ENCODE results near the gene SRBD1. TPM values are rescaled to one million over a fixed set of nuclear protein-coding genes. Genes with fewer than 3 reads are reported as not detected.
"Not testable (repeated sequence)": the region's sequence is repeated elsewhere in the genome, so short reads cannot be mapped to it uniquely, and the experiment has no call there.

Gene SRBD1
- polyA plus RNA-seq, 4 donors, result 4.7 to 10.9 (median 7.1) TPM

DNA sequence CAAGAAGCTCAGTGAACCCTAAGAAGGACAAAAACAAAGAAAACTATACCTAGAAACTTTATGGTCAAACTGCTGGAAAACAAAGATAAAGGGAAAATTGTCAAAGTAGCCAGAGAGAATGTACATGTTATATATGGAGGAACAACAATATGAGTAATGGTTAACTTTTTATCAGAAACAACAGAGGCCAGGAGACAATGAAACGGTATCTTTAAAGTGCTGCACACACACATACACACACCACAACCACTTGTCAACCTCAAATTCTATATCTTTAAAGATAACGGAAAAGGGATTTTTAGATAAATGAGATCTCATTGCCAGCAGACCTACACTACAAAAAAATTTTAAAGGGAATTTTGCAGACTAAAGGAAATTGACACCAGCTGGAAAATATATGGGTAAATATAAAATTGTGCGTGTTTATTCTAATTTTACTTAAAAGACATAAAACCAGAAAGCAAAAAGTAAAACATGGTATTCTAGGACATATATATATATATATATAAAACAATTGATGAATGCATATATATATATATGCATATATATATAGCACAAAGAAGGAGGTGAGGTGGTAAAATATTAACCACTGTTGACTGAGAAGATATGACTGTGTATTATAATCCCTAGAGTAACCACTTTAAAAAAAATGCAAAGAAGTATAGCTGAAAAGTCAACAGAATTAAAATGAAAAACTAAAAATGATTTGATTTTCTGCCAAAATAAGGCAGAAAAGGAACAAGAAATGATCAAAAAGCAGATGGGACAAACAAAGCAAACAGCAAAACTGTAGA, 172.0 kb downstream of the SRBD1 start:
- no peak overlapping the region for H3K4me3 ChIP-seq (ENCODE audit: low read depth in 1 of 3, low read length in 3 of 3)
- 61 to 81% (median 72%) methylated on average over 3 of the region's 3 CpGs for WGBS, 3 donors
- DNase-seq (no peak), FAIRE-seq (no peak)
- H3K9me3 ChIP-seq (ENCODE audit: control insufficient read depth in 2 of 2, insufficient read depth in 1 of 2, low read depth in 1 of 2, low read length in 1 of 2), result peaks cover 0 to 2% of the 10 kb centered on the region in 2 donors
- H3K27ac ChIP-seq (ENCODE audit: low read depth in 1 of 3, low read length in 2 of 3), result no peak overlapping the region
- no peaks in the 10 kb centered on the region for H3K27me3 ChIP-seq (ENCODE audit: control insufficient read depth in 3 of 3, insufficient read depth in 3 of 3, low read length in 3 of 3)
- H3K4me1 ChIP-seq (ENCODE audit: control insufficient read depth in 3 of 3, insufficient read depth in 2 of 3, low read depth in 1 of 3, low read length in 2 of 3), result no peaks in the 10 kb centered on the region
- H3K36me3 ChIP-seq (ENCODE audit: control insufficient read depth in 3 of 3, insufficient read depth in 2 of 3, low read depth in 1 of 3, low read length in 3 of 3), result no peaks in the 10 kb centered on the region

GRCh38 chr2:45436456-45436855, 174.6 kb downstream of the SRBD1 start:
- DNase-seq (no peak), FAIRE-seq (no peak)
- Histone ChIP-seq H3K27me3 (ENCODE audit: control insufficient read depth in 3 of 3, insufficient read depth in 3 of 3, low read length in 3 of 3) (no peaks in the 10 kb centered on the region), H3K4me3 (ENCODE audit: low read depth in 1 of 3, low read length in 3 of 3) (no peak overlapping the region), H3K27ac (ENCODE audit: low read depth in 1 of 3, low read length in 2 of 3) (no peak overlapping the region), H3K36me3 (ENCODE audit: control insufficient read depth in 3 of 3, insufficient read depth in 2 of 3, low read depth in 1 of 3, low read length in 3 of 3) (no peaks in the 10 kb centered on the region), H3K9me3 (ENCODE audit: control insufficient read depth in 2 of 2, insufficient read depth in 1 of 2, low read depth in 1 of 2, low read length in 1 of 2) (peaks cover 0 to 2% of the 10 kb centered on the region in 2 donors), H3K4me1 (ENCODE audit: control insufficient read depth in 3 of 3, insufficient read depth in 2 of 3, low read depth in 1 of 3, low read length in 2 of 3) (no peaks in the 10 kb centered on the region)
- WGBS, 3 donors, result 81 to 97% (median 92%) methylated on average over 2 of the region's 2 CpGs

- FAIRE-seq (no peak), DNase-seq (no peak)
- no peaks in the 10 kb centered on the region for H3K27me3 ChIP-seq (ENCODE audit: control insufficient read depth in 3 of 3, insufficient read depth in 3 of 3, low read length in 3 of 3)
- peaks cover 0 to 2% of the 10 kb centered on the region in 2 donors for H3K9me3 ChIP-seq (ENCODE audit: control insufficient read depth in 2 of 2, insufficient read depth in 1 of 2, low read depth in 1 of 2, low read length in 1 of 2)
- no peaks in the 10 kb centered on the region for H3K36me3 ChIP-seq (ENCODE audit: control insufficient read depth in 3 of 3, insufficient read depth in 2 of 3, low read depth in 1 of 3, low read length in 3 of 3)
- no peak overlapping the region for H3K4me3 ChIP-seq (ENCODE audit: low read depth in 1 of 3, low read length in 3 of 3)
- 68 to 81% (median 78%) methylated on average over 3 of the region's 3 CpGs for WGBS, 3 donors
- H3K4me1 ChIP-seq (ENCODE audit: control insufficient read depth in 3 of 3, insufficient read depth in 2 of 3, low read depth in 1 of 3, low read length in 2 of 3), result no peaks in the 10 kb centered on the region
- H3K27ac ChIP-seq (ENCODE audit: low read depth in 1 of 3, low read length in 2 of 3), result no peak overlapping the region
Observed at GRCh38 chr2:45435316-45435715, 175.8 kb downstream of the SRBD1 start.

GRCh38 chr2:45433363-45433762, 177.7 kb downstream of the SRBD1 start:
- Histone ChIP-seq H3K4me3 (ENCODE audit: low read depth in 1 of 3, low read length in 3 of 3) (no peak overlapping the region), H3K27ac (ENCODE audit: low read depth in 1 of 3, low read length in 2 of 3) (no peak overlapping the region), H3K9me3 (ENCODE audit: control insufficient read depth in 2 of 2, insufficient read depth in 1 of 2, low read depth in 1 of 2, low read length in 1 of 2) (peaks cover 0 to 2% of the 10 kb centered on the region in 2 donors), H3K4me1 (ENCODE audit: control insufficient read depth in 3 of 3, insufficient read depth in 2 of 3, low read depth in 1 of 3, low read length in 2 of 3) (no peaks in the 10 kb centered on the region), H3K36me3 (ENCODE audit: control insufficient read depth in 3 of 3, insufficient read depth in 2 of 3, low read depth in 1 of 3, low read length in 3 of 3) (no peaks in the 10 kb centered on the region), H3K27me3 (ENCODE audit: control insufficient read depth in 3 of 3, insufficient read depth in 3 of 3, low read length in 3 of 3) (no peaks in the 10 kb centered on the region)
- 44 to 61% (median 54%) methylated on average over 4 of the region's 4 CpGs for WGBS, 3 donors
- FAIRE-seq (no peak), DNase-seq (no peak)

GRCh38 chr2:45432406-45432805, 178.7 kb downstream of the SRBD1 start:
- no peaks in the 10 kb centered on the region for H3K4me1 ChIP-seq (ENCODE audit: control insufficient read depth in 3 of 3, insufficient read depth in 2 of 3, low read depth in 1 of 3, low read length in 2 of 3)
- no peaks in the 10 kb centered on the region for H3K36me3 ChIP-seq (ENCODE audit: control insufficient read depth in 3 of 3, insufficient read depth in 2 of 3, low read depth in 1 of 3, low read length in 3 of 3)
- H3K27ac ChIP-seq (ENCODE audit: low read depth in 1 of 3, low read length in 2 of 3), result no peak overlapping the region
- FAIRE-seq, result no peak
- H3K27me3 ChIP-seq (ENCODE audit: control insufficient read depth in 3 of 3, insufficient read depth in 3 of 3, low read length in 3 of 3), result no peaks in the 10 kb centered on the region
- DNase-seq, result no peak
- H3K9me3 ChIP-seq (ENCODE audit: control insufficient read depth in 2 of 2, insufficient read depth in 1 of 2, low read depth in 1 of 2, low read length in 1 of 2), result peaks cover 0 to under 1% of the 10 kb centered on the region in 2 donors
- WGBS, 3 donors, result 94 to 97% (median 95%) methylated on average over 1 of the region's 1 CpG
- H3K4me3 ChIP-seq (ENCODE audit: low read depth in 1 of 3, low read length in 3 of 3), result no peak overlapping the region

DNA sequence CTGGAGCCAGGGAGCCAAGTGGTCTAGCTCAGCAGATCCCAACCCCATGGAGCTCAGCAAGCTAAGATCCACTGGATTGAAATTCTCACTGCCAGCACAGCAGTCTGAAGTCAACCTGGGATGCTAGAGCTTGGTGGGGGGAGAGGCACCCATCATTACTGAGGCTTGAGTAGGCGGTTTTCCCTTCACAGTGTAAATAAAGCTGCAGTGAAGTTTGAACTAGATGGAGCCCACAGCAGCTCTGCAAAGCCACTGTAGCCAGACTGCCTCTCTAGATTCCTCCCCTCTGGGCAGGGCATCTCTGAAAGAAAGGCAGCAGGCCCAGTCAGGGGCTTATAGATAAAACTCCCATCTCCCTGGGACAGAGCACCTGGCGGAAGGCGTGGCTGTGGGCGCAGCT, 185.0 kb downstream of the SRBD1 start:
- not testable (repeated sequence) for H3K27me3 ChIP-seq (ENCODE audit: control insufficient read depth in 3 of 3, insufficient read depth in 3 of 3, low read length in 3 of 3); H3K4me3 ChIP-seq (ENCODE audit: low read depth in 1 of 3, low read length in 3 of 3); H3K27ac ChIP-seq (ENCODE audit: low read depth in 1 of 3, low read length in 2 of 3); FAIRE-seq; DNase-seq; H3K9me3 ChIP-seq (ENCODE audit: control insufficient read depth in 2 of 2, insufficient read depth in 1 of 2, low read depth in 1 of 2, low read length in 1 of 2); H3K36me3 ChIP-seq (ENCODE audit: control insufficient read depth in 3 of 3, insufficient read depth in 2 of 3, low read depth in 1 of 3, low read length in 3 of 3); H3K4me1 ChIP-seq (ENCODE audit: control insufficient read depth in 3 of 3, insufficient read depth in 2 of 3, low read depth in 1 of 3, low read length in 2 of 3)
- WGBS, 3 donors, result 94 to 100% (median 96%) methylated on average over 4 of the region's 4 CpGs

GRCh38 chr2:45422921-45423320, 188.1 kb downstream of the SRBD1 start:
- Histone ChIP-seq H3K27ac (ENCODE audit: low read depth in 1 of 3, low read length in 2 of 3) (no peak overlapping the region), H3K27me3 (ENCODE audit: control insufficient read depth in 3 of 3, insufficient read depth in 3 of 3, low read length in 3 of 3) (no peaks in the 10 kb centered on the region), H3K4me3 (ENCODE audit: low read depth in 1 of 3, low read length in 3 of 3) (no peak overlapping the region), H3K36me3 (ENCODE audit: control insufficient read depth in 3 of 3, insufficient read depth in 2 of 3, low read depth in 1 of 3, low read length in 3 of 3) (peaks cover 0 to 3% (median 0%) of the 10 kb centered on the region in 3 donors), H3K4me1 (ENCODE audit: control insufficient read depth in 3 of 3, insufficient read depth in 2 of 3, low read depth in 1 of 3, low read length in 2 of 3) (no peaks in the 10 kb centered on the region), H3K9me3 (ENCODE audit: control insufficient read depth in 2 of 2, insufficient read depth in 1 of 2, low read depth in 1 of 2, low read length in 1 of 2) (no peaks in the 10 kb centered on the region)
- WGBS, 3 donors, result 82 to 96% (median 93%) methylated on average over 2 of the region's 2 CpGs
- DNase-seq (no peak), FAIRE-seq (no peak)

DNA sequence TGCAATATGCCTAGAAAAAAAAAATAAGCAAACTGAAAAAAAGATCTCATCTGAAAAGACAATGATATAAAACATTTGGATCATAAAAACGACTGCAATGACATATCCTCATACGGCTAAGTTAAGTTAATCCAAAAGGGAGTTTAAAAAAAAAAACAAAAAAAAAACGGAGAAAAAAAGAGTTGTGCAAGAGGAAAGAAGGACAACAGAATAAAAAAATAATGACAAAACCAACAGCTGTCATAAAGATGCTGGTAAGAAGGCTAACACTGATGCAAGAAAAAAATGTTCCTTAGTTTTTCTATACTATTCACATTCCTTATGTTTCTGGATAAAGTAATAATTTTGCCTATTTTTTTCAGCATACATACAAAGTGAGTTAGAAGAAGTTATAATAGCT, 192.5 kb downstream of the SRBD1 start:
- Histone ChIP-seq H3K9me3 (ENCODE audit: control insufficient read depth in 2 of 2, insufficient read depth in 1 of 2, low read depth in 1 of 2, low read length in 1 of 2) (no peaks in the 10 kb centered on the region), H3K36me3 (ENCODE audit: control insufficient read depth in 3 of 3, insufficient read depth in 2 of 3, low read depth in 1 of 3, low read length in 3 of 3) (peaks cover 0 to 4% (median 0%) of the 10 kb centered on the region in 3 donors), H3K27me3 (ENCODE audit: control insufficient read depth in 3 of 3, insufficient read depth in 3 of 3, low read length in 3 of 3) (no peaks in the 10 kb centered on the region), H3K4me1 (ENCODE audit: control insufficient read depth in 3 of 3, insufficient read depth in 2 of 3, low read depth in 1 of 3, low read length in 2 of 3) (no peaks in the 10 kb centered on the region), H3K27ac (ENCODE audit: low read depth in 1 of 3, low read length in 2 of 3) (no peak overlapping the region), H3K4me3 (ENCODE audit: low read depth in 1 of 3, low read length in 3 of 3) (no peak overlapping the region)
- FAIRE-seq (no peak), DNase-seq (no peak)
- WGBS, 3 donors, result 69 to 84% (median 73%) methylated on average over 3 of the region's 3 CpGs

Measured in small intestine (tissue), 7 donors.